GM19397 (cell line): ENCODE measurements around the gene ACSL3.
"Not testable (repeated sequence)": the region's sequence is repeated elsewhere in the genome, so short reads cannot be mapped to it uniquely, and the experiment has no call there.

ENCODE experiments used
- ATAC-seq: cut with Tn5 transposase; IDR thresholded peaks from one replicate; pipeline ENCODE4 v1.9.1; 2021; ENCODE audit warnings: mild to moderate bottlenecking, moderate library complexity; ENCODE audit not compliant: unreplicated experiment

ACSL3 gene

GRCh38 chr2:222907790-222908441 lies 47.1 kb downstream of the ACSL3 start:
- ATAC-seq, result no peak

- no peak for ATAC-seq
Observed at GRCh38 chr2:222909286-222909685, 48.5 kb downstream of the ACSL3 start.

GRCh38 chr2:222912117-222912516 lies 51.3 kb downstream of the ACSL3 start:
- ATAC-seq, result peak; percentile 98

- no peak for ATAC-seq
Observed at GRCh38 chr2:222912776-222913175, 51.9 kb downstream of the ACSL3 start.

- ATAC-seq, result no peak
Observed at GRCh38 chr2:222915092-222915957, 54.5 kb downstream of the ACSL3 start.

GRCh38 chr2:222916229-222917197 lies 55.7 kb downstream of the ACSL3 start:
- ATAC-seq, result no peak

- ATAC-seq, result not testable (repeated sequence)
Observed at GRCh38 chr2:222917212-222917611, 56.4 kb downstream of the ACSL3 start.

GRCh38 chr2:222919841-222920526 lies 59.1 kb downstream of the ACSL3 start:
- ATAC-seq, result no peak

GRCh38 chr2:222920657-222921186 lies 59.9 kb downstream of the ACSL3 start:
- ATAC-seq, result no peak

GRCh38 chr2:222922019-222922800 lies 61.4 kb downstream of the ACSL3 start:
- ATAC-seq, result no peak

GRCh38 chr2:222926915-222927314 lies 66.1 kb downstream of the ACSL3 start:
- ATAC-seq, result no peak

- ATAC-seq, result no peak
Observed at GRCh38 chr2:222927600-222927999, 66.8 kb downstream of the ACSL3 start.

GRCh38 chr2:222928335-222928734 lies 67.5 kb downstream of the ACSL3 start:
- ATAC-seq, result no peak

- ATAC-seq, result no peak
Observed at GRCh38 chr2:222930862-222931261, 70.0 kb downstream of the ACSL3 start.

- no peak for ATAC-seq
Observed at GRCh38 chr2:222931659-222932058, 70.8 kb downstream of the ACSL3 start.

- no peak for ATAC-seq
Observed at GRCh38 chr2:222933458-222933857, 72.6 kb downstream of the ACSL3 start.

- ATAC-seq, result no peak
Observed at GRCh38 chr2:222935688-222936298, 75.0 kb downstream of the ACSL3 start.

GRCh38 chr2:222936705-222937104 lies 75.9 kb downstream of the ACSL3 start:
- no peak for ATAC-seq

GRCh38 chr2:222938327-222938726 lies 77.5 kb downstream of the ACSL3 start:
- ATAC-seq, result no peak
